OCI-LY3 (cell line): Measurements from ENCODE around the gene CFAP251.
"Not testable (repeated sequence)": the region's sequence is repeated elsewhere in the genome, so short reads cannot be mapped to it uniquely, and the experiment has no call there.

Source experiments
- H2AFZ ChIP-seq: fragments of 200-600, 300-600 bp; shearing (Covaris generic); 2 replicates; pipeline ENCODE4 v1.6.0; 2014; ENCODE audit warnings: antibody characterized with exemption, low read depth, low read length
- H3K27ac ChIP-seq: fragments of 200-600, 300-600 bp; sonication (generic); 2 replicates; pipeline ENCODE4 v1.5.1; 2014; ENCODE audit warnings: mild to moderate bottlenecking, low read length, moderate library complexity, mixed read lengths
- H3K27me3 ChIP-seq: fragments of 200-600, 300-600 bp; sonication (generic); 2 replicates; pipeline ENCODE4 v1.6.1; 2014; ENCODE audit warnings: low read depth, low read length, mixed read lengths
- H3K36me3 ChIP-seq: fragments of 200-600, 300-600 bp; sonication (generic); replicated peaks from 2 replicates; pipeline ENCODE3; 2014; ENCODE audit warnings: low read depth, low read length, mixed read lengths
- H3K4me1 ChIP-seq: fragments of 300-600, 200-600 bp; sonication (generic); 2 replicates; pipeline ENCODE4 v1.6.1; 2014; ENCODE audit warnings: low read length, mixed read lengths
- H3K4me2 ChIP-seq: fragments of 200-600, 300-600 bp; sonication (generic); 2 replicates; pipeline ENCODE4 v1.6.1; 2014; ENCODE audit warnings: low read length, mixed read lengths
- H3K4me3 ChIP-seq: fragments of 300-600, 200-600 bp; sonication (generic); 2 replicates; pipeline ENCODE4 v1.5.1; 2014; ENCODE audit warnings: antibody characterized with exemption, mild to moderate bottlenecking, low read length, moderate library complexity
- H3K79me2 ChIP-seq: fragments of 300-600, 200-600 bp; shearing (Covaris generic); 2 replicates; pipeline ENCODE4 v1.6.1; 2014; ENCODE audit warnings: mild to moderate bottlenecking, low read length, mixed read lengths
- H3K9ac ChIP-seq: fragments of 300-600, 200-600 bp; shearing (Covaris generic); 2 replicates; pipeline ENCODE4 v1.6.0; 2014; ENCODE audit warnings: mild to moderate bottlenecking, low read length, moderate library complexity
- H3K9me3 ChIP-seq: fragments of 200-600, 300-600 bp; shearing (Covaris generic); 2 replicates; pipeline ENCODE4 v1.6.1; 2014; ENCODE audit warnings: low read length, mixed read lengths; ENCODE audit not compliant: insufficient read depth
- H4K20me1 ChIP-seq: fragments of 200-600, 300-600 bp; sonication (generic); 2 replicates; pipeline ENCODE4 v1.6.1; 2016; ENCODE audit warnings: low read length, mixed read lengths; ENCODE audit not compliant: insufficient read depth
- EZH2phosphoT487 ChIP-seq: fragments of 200-600 bp; shearing (Covaris generic); IDR thresholded peaks from 2 replicates; pipeline ENCODE4 v1.6.1; 2018; ENCODE audit warnings: antibody characterized with exemption, mixed run types, low read depth
- TF ChIP-seq, protein P1 (sequence below): fragments of 200-600, 300-600 bp; sonication (generic); IDR thresholded peaks from 2 replicates; pipeline ENCODE4 v1.5.1; 2014; ENCODE audit warnings: antibody characterized with exemption, low read length, low read depth

The CFAP251 gene, protein sequence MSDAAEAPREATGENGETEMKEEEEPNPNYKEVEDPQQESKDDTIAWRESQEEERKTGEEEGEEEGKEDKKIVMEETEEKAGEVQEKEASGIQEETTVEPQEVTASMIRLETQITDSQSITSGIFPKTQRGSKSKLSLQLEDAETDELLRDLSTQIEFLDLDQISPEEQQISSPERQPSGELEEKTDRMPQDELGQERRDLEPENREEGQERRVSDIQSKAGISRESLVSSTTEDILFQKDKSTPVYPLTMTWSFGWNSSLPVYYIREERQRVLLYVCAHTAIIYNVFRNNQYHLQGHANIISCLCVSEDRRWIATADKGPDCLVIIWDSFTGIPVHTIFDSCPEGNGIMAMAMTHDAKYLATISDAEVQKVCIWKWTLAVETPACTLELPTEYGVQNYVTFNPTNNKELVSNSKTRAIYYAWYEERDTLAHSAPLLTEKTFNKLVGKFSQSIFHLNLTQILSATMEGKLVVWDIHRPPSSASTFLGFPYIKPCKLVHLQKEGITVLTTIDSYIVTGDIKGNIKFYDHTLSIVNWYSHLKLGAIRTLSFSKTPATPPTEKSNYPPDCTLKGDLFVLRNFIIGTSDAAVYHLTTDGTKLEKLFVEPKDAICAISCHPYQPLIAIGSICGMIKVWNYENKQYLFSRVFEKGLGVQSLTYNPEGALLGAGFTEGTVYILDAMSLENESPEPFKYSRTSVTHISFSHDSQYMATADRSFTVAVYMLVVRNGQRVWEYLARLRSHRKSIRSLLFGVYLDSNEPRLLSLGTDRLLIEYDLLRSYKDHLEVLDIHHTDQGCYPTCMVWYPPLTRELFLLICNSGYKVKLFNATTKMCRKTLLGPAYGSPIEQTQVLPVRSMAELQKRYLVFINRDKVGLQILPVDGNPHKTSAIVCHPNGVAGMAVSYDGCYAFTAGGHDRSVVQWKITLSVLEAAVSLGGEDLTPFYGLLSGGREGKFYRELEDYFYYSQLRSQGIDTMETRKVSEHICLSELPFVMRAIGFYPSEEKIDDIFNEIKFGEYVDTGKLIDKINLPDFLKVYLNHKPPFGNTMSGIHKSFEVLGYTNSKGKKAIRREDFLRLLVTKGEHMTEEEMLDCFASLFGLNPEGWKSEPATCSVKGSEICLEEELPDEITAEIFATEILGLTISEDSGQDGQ

DNA sequence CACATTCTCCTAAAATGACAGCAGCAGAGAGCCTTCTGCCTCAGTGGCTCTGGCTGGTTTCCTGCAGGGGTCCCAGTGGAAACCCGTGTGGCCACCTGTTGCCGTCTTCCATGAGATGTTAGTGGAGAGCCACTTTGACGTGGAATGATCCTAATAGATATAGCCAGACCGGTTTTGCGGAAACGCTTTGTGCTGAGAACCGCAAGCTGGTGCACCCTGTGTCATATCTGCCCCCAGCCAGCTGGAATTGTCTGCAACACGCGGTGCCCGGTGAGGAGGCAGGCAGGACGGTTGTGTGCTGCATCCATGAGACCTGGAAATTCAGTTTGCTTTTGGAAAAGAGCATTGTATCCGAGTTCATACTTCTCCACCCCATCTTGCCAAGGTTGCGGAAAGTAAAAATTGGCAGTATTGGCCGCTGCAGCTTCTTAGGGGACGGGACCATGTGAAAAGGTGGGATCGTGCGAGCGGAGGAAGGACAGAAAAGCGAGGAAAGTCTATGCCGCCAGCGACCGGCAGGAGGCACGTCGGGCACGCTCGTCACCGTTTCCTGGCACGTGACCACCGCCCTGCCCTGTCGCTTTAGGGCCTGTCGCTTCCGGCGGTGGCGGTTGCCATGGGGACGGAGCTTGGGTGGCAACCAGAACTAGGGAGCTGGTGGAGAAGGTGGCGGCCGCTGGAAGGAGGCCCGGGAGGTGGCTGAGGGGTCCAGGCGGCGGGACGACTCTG lies at the start of gene CFAP251:
CFAP251 (plus strand) TSS at position 643 of the 729 bp plus-strand sequence. CDS start 2,714 bp downstream, outside the sequence.
- Histone ChIP-seq H3K4me3 (peak within 1 kb of the TSS; percentile 85), H3K9me3 (no peaks in the 10 kb centered on the region), H3K79me2 (no peaks in the 10 kb centered on the region), H3K4me2 (peak within 1 kb of the TSS; percentile 89), H3K27me3 (no peaks in the 10 kb centered on the region), H3K27ac (peak within 1 kb of the TSS; percentile 8; the same call in 1 of the 2 replicates), H3K4me1 (peaks cover 15% of the 10 kb centered on the region), H3K9ac (peak within 1 kb of the TSS; percentile 67), H3K36me3 (peaks cover 16% of the 10 kb centered on the region), H4K20me1 (no peaks in the 10 kb centered on the region), H2AFZ (peak within 1 kb of the TSS; percentile 35; the same call in 1 of the 2 replicates)
- TF ChIP-seq, protein P1, sequence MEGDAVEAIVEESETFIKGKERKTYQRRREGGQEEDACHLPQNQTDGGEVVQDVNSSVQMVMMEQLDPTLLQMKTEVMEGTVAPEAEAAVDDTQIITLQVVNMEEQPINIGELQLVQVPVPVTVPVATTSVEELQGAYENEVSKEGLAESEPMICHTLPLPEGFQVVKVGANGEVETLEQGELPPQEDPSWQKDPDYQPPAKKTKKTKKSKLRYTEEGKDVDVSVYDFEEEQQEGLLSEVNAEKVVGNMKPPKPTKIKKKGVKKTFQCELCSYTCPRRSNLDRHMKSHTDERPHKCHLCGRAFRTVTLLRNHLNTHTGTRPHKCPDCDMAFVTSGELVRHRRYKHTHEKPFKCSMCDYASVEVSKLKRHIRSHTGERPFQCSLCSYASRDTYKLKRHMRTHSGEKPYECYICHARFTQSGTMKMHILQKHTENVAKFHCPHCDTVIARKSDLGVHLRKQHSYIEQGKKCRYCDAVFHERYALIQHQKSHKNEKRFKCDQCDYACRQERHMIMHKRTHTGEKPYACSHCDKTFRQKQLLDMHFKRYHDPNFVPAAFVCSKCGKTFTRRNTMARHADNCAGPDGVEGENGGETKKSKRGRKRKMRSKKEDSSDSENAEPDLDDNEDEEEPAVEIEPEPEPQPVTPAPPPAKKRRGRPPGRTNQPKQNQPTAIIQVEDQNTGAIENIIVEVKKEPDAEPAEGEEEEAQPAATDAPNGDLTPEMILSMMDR, result peak; percentile 56
- no peak for TF ChIP-seq EZH2phosphoT487

DNA sequence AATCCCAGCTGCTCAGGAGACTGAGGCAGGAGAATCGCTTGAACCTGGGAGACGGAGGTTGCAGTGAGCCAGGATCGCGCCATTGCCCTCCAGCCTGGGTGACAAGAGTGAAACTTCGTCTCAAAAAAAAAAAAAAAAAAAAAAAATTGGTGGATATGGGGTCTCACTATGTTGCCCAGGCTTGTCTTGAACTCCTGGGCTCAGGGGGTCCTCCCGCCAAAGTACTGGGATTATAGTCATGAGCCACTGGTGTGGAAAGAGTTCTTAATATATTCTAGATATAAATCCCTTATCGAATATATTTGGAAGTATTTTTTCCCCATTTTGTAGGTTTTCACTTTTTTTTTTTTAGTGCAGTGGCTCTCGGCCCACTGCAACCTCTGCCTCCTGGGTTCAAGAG lies 49.2 kb upstream of the CFAP251 start:
- not testable (repeated sequence) for H3K9ac ChIP-seq, H3K9me3 ChIP-seq, H2AFZ ChIP-seq, H3K79me2 ChIP-seq, H3K4me3 ChIP-seq, H3K4me1 ChIP-seq, H4K20me1 ChIP-seq, H3K36me3 ChIP-seq, H3K4me2 ChIP-seq, H3K27ac ChIP-seq, H3K27me3 ChIP-seq

DNA sequence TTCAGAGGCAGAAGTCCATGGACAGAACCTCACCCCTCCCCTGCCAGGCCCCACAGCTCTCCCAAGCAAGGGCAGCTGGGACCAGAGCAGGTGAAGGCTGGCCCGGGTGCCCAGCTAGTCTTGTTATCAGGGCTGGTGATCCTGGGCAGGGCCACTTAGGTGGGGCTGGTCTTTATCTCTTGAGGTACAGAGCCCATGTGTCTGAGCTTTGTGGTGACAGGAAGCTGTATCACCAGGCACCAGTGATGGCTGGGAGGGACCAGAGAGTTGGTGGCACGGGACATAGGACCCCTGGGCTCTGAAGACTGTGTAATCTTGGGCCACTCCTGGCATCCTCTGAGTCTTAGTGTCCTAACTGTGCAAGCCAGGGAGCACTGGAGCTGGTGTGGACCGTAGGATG lies 46.9 kb upstream of the CFAP251 start:
- Histone ChIP-seq H2AFZ (no peak overlapping the region), H3K4me3 (no peak overlapping the region), H3K4me1 (peaks cover 4% of the 10 kb centered on the region; the same call in 1 of the 2 replicates), H3K9ac (no peak overlapping the region), H3K27me3 (no peaks in the 10 kb centered on the region), H3K79me2 (no peaks in the 10 kb centered on the region), H3K36me3 (no peaks in the 10 kb centered on the region), H3K4me2 (no peak overlapping the region), H4K20me1 (no peaks in the 10 kb centered on the region), H3K9me3 (no peaks in the 10 kb centered on the region), H3K27ac (no peak overlapping the region)
- no peak for TF ChIP-seq EZH2phosphoT487
- TF ChIP-seq, protein P1, result no peak

DNA sequence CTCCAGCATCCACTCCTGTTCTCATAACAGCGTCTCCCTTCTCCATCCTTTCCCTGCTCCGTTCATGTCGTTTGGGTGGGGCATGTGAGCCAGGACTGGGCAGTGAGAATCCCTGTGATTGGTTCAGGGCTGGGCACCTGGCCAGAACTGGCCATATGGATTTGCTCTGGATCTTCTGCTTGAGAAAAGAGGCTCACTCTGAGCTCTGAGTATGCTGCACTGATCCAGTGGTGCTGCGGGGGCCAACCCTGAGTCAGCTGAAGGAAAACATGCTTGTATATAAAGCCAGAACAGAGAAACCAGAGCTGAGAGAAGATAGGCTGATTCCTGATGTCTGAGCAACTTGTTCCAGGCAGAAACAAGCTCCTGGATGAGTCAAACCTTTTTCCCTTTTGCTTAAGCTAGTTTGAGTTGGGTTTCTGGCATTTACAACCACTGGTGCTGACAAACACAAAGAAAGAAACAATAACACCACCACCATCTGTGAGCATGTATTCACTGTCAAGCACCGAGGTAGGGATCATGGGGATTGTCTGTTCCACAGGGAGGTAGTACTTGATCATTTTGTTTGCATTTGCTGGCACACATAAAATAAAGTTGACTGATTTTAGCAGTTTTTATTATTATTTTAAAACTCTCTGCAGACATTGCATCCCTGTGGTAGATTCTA lies 45.7 kb upstream of the CFAP251 start:
- H3K9me3 ChIP-seq, result no peaks in the 10 kb centered on the region
- H3K79me2 ChIP-seq, result no peaks in the 10 kb centered on the region
- H3K4me2 ChIP-seq, result no peak overlapping the region
- TF ChIP-seq EZH2phosphoT487, result no peak
- TF ChIP-seq, protein P1, result no peak
- no peak overlapping the region for H3K9ac ChIP-seq
- H3K27ac ChIP-seq, result no peak overlapping the region
- no peaks in the 10 kb centered on the region for H3K36me3 ChIP-seq
- no peaks in the 10 kb centered on the region for H4K20me1 ChIP-seq
- H3K4me1 ChIP-seq, result peaks cover 4% of the 10 kb centered on the region; the same call in 1 of the 2 replicates
- H3K4me3 ChIP-seq, result no peak overlapping the region
- no peak overlapping the region for H2AFZ ChIP-seq
- H3K27me3 ChIP-seq, result no peaks in the 10 kb centered on the region
